ENCODE results near the gene GCLC.

GCLC gene

DNA sequence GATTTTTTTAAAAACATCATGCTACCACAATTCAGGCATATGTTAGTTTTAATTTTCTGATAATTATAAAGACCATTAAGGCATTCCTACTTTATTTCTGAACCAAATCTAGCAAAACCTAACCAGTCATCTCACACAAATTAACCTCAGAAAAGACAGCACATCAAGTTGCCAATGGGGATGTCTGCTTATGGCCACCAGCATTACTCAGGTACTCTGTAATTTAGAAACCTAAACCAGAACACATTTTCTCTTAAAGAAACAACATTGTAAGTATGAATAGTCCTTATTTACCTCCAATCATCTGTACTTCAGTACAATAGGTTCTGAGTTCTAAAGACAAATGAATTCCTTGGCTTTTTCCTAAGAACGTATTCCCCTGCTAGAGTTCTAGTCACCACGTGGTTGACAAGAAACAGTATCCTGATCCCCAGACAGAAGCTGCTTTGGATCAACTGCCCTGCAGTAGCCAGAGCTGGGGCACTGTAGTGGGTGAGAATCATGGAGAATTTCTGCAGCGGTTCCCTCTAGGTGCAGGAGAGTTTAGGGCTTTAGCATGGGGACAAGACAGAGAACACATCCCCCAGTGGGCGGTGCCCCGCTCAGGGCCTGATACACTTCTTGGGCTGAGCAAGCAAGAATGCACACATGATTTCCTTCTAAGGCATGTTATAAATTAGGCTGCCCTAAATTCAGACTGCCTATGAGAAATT, 15.4 kb downstream of the GCLC start:
- in situ Hi-C loops (cut with MboI; ENCODE audit: low sequenced_read_pairs, unreplicated experiment), result no loop called here
- TF ChIP-seq, protein P1, sequence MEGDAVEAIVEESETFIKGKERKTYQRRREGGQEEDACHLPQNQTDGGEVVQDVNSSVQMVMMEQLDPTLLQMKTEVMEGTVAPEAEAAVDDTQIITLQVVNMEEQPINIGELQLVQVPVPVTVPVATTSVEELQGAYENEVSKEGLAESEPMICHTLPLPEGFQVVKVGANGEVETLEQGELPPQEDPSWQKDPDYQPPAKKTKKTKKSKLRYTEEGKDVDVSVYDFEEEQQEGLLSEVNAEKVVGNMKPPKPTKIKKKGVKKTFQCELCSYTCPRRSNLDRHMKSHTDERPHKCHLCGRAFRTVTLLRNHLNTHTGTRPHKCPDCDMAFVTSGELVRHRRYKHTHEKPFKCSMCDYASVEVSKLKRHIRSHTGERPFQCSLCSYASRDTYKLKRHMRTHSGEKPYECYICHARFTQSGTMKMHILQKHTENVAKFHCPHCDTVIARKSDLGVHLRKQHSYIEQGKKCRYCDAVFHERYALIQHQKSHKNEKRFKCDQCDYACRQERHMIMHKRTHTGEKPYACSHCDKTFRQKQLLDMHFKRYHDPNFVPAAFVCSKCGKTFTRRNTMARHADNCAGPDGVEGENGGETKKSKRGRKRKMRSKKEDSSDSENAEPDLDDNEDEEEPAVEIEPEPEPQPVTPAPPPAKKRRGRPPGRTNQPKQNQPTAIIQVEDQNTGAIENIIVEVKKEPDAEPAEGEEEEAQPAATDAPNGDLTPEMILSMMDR (IDR thresholded peaks at IDR 0.05; ENCODE audit: borderline replicate concordance, control extremely low read depth, extremely low read depth, insufficient read depth, missing control alignments), result no peak
- DNase-seq (ENCODE audit: low spot score), result no peak

DNA sequence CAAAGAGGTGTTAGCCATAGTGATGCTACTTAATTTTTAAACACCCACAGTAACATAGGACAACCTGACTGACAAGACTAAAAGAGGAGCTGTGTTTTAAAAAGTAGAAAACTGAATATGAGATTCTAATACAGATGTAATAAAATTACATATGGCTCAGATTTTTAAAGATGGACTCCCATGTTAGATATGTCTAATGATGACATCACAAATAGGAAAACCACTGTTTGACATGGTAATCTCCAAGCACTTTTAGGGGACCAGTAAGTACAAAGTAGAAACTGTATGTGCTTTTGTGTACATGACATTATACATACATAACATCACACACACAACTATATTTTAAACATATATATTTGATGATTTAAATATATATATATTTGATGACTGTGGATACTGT, 16.8 kb downstream of the GCLC start:
- TF ChIP-seq, protein P1 (IDR thresholded peaks at IDR 0.05; ENCODE audit: borderline replicate concordance, control extremely low read depth, extremely low read depth, insufficient read depth, missing control alignments), result no peak
- in situ Hi-C loops (cut with MboI; ENCODE audit: low sequenced_read_pairs, unreplicated experiment), result no loop called here
- no peak for DNase-seq (ENCODE audit: low spot score)

DNA sequence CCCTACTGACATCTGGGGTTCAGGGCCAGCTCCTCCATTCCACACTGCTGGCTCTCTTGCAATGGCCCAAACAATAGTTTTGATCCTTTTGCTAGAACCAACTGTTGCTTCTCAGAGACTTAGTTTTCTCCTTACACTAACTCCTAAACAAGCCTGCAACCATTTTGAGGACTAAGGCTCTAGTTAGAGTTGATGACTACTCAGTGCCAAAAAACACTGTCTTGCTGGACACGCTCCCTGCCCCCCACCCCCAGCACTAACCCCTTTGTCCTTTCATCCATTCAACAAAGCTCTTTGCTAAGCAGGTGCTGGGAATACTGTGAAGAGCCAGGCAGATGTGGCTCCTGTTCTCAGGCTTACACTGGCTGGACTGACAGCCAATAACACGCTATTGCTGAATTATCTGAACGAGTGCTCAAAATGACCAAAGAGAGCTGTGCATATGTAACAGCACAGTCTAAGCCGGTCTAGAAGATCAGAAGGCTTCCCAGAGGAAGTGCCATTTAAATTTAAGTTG, 17.6 kb downstream of the GCLC start:
- no peak for DNase-seq (ENCODE audit: low spot score)
- in situ Hi-C loops (cut with MboI; ENCODE audit: low sequenced_read_pairs, unreplicated experiment), result no loop called here
- TF ChIP-seq, protein P1 (IDR thresholded peaks at IDR 0.05; ENCODE audit: borderline replicate concordance, control extremely low read depth, extremely low read depth, insufficient read depth, missing control alignments), result no peak

DNA sequence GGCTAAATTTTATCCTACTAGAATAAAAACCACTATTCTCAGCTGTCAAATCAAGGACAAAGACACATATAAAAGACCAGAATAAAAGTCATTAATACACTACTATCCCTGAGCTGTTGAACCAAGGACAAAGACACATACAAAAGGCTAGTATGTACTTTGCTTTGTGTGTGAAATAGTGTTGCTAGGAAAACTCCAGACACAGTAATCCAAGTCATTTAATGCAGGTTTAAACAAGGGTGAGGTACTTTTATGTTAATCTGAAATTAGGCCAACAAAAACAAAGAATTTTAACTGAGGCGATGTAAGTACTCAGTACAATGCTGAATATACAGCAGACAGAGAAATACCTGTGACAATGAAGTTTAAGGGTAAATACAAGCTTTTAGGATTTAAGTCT, 18.9 kb downstream of the GCLC start:
- no peak for DNase-seq (ENCODE audit: low spot score)
- TF ChIP-seq, protein P1 (IDR thresholded peaks at IDR 0.05; ENCODE audit: borderline replicate concordance, control extremely low read depth, extremely low read depth, insufficient read depth, missing control alignments), result no peak
- in situ Hi-C loops (cut with MboI; ENCODE audit: low sequenced_read_pairs, unreplicated experiment), result no loop called here

DNA sequence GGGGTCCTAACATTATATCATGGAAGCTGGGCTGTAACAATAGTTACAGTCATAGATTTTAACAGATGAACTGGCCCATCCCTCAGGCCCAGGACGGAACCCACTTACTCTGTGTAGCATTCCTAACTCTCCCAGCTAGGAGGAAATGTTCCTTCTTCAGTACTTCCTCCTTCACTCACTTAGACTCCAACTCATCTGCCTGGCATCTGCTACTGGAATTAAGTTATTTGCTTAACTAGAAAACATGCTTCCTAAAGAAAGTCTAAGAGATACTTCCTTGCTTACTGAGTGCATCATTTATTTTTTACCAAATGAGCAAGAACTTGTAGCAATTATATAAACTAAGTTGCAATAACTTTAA, 20.5 kb downstream of the GCLC start:
- in situ Hi-C loops (cut with MboI; ENCODE audit: low sequenced_read_pairs, unreplicated experiment), result no loop called here
- TF ChIP-seq, protein P1 (IDR thresholded peaks at IDR 0.05; ENCODE audit: borderline replicate concordance, control extremely low read depth, extremely low read depth, insufficient read depth, missing control alignments), result no peak
- no peak for DNase-seq (ENCODE audit: low spot score)

DNA sequence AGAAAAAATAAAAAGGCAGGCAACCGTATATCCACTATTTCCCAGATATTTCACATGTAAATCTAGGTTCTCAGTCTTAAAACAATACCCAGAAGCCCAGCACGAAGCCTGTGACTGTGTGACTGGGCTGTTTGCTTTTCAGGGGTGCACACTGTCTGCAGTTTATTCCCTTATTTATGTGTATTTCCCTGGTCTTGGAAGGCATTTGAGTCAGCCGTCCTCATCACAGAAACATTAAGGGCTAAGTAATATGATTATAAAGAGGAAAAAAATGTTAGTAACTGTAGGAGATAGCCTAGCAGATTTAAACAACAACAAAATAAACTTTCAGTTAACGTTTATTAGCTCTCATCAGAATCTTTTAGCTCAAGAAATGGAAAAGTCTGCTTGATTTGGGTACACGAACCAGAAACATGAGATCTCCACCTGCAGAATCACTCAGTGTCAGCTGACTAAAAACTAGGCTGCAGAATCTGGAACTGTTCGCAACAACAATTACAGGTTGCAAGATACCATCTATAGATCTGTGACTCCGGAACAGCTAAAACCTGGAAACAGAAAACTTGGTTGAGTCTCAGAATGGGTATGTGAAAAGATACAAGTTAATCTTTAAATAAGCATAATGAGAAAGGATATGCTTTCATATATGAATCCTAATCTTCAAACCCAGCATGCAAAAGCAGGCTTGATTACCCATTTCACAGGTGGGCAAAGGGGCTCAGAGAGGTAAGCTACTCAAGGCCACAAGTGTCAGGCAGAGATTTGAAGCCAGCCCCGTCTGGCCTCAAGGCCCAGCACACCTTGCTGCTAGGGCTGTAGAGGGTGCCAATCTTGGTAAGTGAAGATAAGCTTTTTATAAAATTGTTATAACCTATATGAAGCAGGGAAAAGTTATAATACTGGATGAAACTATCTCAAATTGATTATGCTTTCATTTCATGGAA, 21.1 kb downstream of the GCLC start:
- no peak for DNase-seq (ENCODE audit: low spot score)
- TF ChIP-seq, protein P1 (IDR thresholded peaks at IDR 0.05; ENCODE audit: borderline replicate concordance, control extremely low read depth, extremely low read depth, insufficient read depth, missing control alignments), result no peak
- in situ Hi-C loops (cut with MboI; ENCODE audit: low sequenced_read_pairs, unreplicated experiment), result no loop called here

Measured in GM13976 (cell line).